ENCODE results near the gene ZGPAT.
"Not testable (repeated sequence)": the region's sequence is repeated elsewhere in the genome, so short reads cannot be mapped to it uniquely, and the experiment has no call there.

The ZGPAT gene, protein sequence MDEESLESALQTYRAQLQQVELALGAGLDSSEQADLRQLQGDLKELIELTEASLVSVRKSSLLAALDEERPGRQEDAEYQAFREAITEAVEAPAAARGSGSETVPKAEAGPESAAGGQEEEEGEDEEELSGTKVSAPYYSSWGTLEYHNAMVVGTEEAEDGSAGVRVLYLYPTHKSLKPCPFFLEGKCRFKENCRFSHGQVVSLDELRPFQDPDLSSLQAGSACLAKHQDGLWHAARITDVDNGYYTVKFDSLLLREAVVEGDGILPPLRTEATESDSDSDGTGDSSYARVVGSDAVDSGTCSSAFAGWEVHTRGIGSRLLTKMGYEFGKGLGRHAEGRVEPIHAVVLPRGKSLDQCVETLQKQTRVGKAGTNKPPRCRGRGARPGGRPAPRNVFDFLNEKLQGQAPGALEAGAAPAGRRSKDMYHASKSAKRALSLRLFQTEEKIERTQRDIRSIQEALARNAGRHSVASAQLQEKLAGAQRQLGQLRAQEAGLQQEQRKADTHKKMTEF

DNA sequence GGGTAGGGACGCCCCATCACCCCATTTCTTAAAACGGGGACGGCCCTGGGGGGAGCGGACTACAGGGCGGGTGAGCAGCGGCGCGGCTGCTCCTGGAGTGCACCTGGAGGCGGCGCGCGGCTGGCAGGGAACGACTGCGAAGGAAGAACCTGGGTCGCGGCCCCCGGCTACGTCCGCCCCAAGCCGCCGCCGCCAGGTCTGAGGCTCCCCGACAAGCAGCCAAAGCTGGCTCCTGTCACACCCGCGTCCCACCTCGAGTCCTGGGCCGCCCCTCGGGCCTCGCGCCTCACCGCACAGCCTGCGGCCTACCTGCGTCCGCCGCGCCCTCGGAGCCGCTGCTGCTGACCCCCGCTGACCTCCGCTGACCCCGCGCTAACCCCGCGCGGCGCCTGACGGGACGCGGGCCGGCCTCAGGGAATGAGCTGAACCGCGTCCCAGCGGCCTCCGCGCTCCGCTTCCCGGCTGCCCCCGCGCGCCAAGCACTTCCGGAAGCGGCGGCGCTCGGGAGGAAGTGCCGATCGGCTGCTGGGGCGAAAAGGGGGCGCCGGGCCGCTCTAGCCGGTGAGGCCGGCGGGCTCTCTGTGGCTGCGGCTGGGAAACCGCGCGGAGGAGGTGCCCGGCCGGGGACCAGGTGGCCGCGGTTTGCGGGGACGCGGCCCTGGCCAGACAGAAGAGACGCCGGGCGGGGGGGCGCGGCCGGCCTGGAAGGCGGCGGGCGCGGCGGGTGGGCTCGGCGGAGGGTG is at the start of gene ZGPAT, which contains the start of gene ARFRP1:
ZGPAT (plus strand) TSS at position 482 of the 743 bp plus-strand sequence. CDS start 542 bp downstream, outside the sequence.
ARFRP1 (minus strand) TSS at position 419 of the 743 bp plus-strand sequence. CDS start 885 bp downstream, outside the sequence.
- TF ChIP-seq Cebpa-rat (IDR thresholded peaks at IDR 0.05) = no peak
- Histone ChIP-seq H3K9ac (peak within 1 kb of the TSS; percentile 93), H3K36me3 (peaks cover 81% of the 10 kb centered on the region), H3K4me2 (peak within 1 kb of the TSS; percentile 97), H3K9me3 (peaks cover 6% of the 10 kb centered on the region), H3K27ac (peak within 1 kb of the TSS; percentile 86), H3K4me3 (peak within 1 kb of the TSS; percentile 97), H4K20me1 (peaks cover 85% of the 10 kb centered on the region), H3K27me3 (no peaks in the 10 kb centered on the region), H3K4me1 (peaks cover 44% of the 10 kb centered on the region)

DNA sequence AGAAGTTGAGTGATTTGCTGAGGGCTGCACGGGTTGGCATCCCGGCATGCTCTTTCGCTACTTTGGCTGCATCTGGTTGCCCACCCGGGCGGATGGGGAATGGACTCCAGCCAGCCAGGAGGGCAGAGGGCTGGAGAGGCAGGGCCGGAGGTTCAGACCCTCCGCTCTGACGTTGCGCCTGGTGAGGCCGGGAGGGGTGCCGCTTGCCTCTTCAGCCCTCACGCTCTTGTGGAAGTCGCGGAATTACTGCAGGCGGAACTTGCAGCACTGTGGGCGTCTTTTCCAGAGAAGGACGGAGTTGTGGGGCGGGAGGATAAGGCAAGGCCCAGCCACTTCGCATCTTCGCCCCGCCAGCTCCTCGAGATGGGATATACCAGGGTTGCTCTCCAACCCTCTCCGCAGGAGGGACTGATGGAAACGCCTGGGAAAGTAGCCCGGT is 49.1 kb upstream of the ZGPAT start:
- peak overlapping the region; percentile 99 for H3K27ac ChIP-seq
- TF ChIP-seq Cebpa-rat (IDR thresholded peaks at IDR 0.05) = no peak
- peak overlapping the region; percentile 99 for H3K4me2 ChIP-seq
- H3K4me3 ChIP-seq = peak overlapping the region; percentile 81
- peaks cover 45% of the 10 kb centered on the region for H3K36me3 ChIP-seq
- peak overlapping the region; percentile 97 for H3K9ac ChIP-seq
- H3K27me3 ChIP-seq = no peaks in the 10 kb centered on the region
- no peaks in the 10 kb centered on the region for H4K20me1 ChIP-seq
- no peaks in the 10 kb centered on the region for H3K9me3 ChIP-seq
- peaks cover 52% of the 10 kb centered on the region for H3K4me1 ChIP-seq

DNA sequence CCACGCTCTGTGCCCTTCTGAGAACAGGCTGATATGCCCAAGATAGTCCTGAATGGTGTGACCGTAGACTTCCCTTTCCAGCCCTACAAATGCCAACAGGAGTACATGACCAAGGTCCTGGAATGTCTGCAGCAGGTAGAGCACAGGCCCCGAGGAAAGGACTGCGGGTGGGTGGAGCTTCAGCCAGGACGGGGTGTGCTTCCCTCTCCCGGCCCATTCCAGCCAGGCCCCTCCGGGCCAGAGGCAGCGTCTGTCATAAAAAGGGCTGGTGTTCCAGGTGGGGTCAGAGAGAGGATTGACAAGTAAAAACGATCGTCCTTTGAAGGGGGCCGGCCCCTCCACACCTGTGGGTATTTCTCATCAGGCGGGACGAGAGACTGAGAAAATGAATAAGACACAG is 48.5 kb upstream of the ZGPAT start:
- TF ChIP-seq Cebpa-rat (IDR thresholded peaks at IDR 0.05) = no peak
- peak overlapping the region; percentile 99; the same call in 1 of the 2 replicates for H3K27ac ChIP-seq
- H3K4me3 ChIP-seq = peak overlapping the region; percentile 81
- peaks cover 47% of the 10 kb centered on the region for H3K4me1 ChIP-seq
- peak overlapping the region; percentile 99 for H3K4me2 ChIP-seq
- H3K9ac ChIP-seq = peak overlapping the region; percentile 97
- peaks cover 51% of the 10 kb centered on the region for H3K36me3 ChIP-seq
- no peaks in the 10 kb centered on the region for H3K9me3 ChIP-seq
- no peaks in the 10 kb centered on the region for H3K27me3 ChIP-seq
- H4K20me1 ChIP-seq = no peaks in the 10 kb centered on the region

DNA sequence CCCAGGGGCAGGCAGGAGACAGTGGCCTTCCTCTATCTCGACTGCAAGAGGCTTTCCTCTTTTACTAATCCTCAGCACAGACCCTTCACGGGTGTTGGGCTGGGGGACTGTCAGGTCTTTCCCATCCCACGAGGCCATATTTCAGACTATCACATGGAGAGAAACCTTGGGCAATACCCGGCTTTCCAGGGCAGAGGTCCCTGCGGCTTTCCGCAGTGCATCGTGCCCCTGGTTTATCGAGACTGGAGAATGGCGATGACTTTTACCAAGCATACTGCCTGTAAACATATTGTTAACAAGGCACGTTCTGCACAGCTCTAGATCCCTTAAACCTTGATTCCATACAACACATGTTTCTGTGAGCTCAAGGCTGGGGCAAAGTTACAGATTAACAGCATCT is 47.7 kb upstream of the ZGPAT start:
- Histone ChIP-seq H3K9ac (peak overlapping the region; percentile 41; the same call in 1 of the 2 replicates), H3K4me1 (peaks cover 43% of the 10 kb centered on the region), H3K36me3 (peaks cover 59% of the 10 kb centered on the region)
- not testable (repeated sequence) for H3K27me3 ChIP-seq, H3K4me2 ChIP-seq, H3K4me3 ChIP-seq, H3K9me3 ChIP-seq, H4K20me1 ChIP-seq, H3K27ac ChIP-seq

DNA sequence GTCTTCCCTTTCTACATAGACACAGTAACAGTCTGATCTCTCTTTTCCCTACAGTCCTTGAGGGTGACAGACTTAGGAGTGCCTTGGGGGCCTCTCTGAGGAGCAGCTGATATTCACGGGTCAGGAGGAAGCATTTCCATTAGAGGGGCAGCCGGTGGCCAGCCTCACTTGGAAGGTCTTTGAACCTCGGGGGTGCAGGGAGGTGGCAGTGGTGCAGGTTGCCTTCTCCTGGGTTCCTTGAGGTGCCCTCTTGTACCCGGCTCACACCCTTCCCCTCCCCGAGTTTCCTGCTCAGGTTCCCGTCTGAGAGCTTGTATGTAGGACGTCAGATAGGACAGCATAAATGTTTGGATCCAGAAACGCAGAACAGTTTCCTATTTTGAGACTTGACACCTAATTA is 47.2 kb upstream of the ZGPAT start:
- no peaks in the 10 kb centered on the region for H3K9me3 ChIP-seq
- H3K27ac ChIP-seq = no peak overlapping the region
- no peak for TF ChIP-seq Cebpa-rat (IDR thresholded peaks at IDR 0.05)
- no peak overlapping the region for H3K4me3 ChIP-seq
- no peaks in the 10 kb centered on the region for H4K20me1 ChIP-seq
- peaks cover 63% of the 10 kb centered on the region for H3K36me3 ChIP-seq
- H3K4me2 ChIP-seq = no peak overlapping the region
- peaks cover 40% of the 10 kb centered on the region for H3K4me1 ChIP-seq
- no peaks in the 10 kb centered on the region for H3K27me3 ChIP-seq
- H3K9ac ChIP-seq = peak overlapping the region; percentile 41

DNA sequence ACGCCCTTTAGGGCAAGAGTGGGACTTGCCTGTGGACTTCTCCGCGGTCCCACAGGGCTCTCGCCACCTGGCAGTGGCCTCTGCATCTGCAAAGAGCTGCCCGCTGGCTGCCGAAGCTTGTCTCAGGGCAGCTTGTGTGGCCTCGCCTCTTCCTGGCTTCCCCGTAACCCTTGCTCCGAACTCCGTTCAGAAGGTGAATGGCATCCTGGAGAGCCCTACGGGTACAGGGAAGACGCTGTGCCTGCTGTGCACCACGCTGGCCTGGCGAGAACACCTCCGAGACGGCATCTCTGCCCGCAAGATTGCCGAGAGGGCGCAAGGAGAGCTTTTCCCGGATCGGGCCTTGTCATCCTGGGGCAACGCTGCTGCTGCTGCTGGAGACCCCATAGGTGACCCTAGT is 46.7 kb upstream of the ZGPAT start:
- H3K36me3 ChIP-seq = peaks cover 68% of the 10 kb centered on the region
- peaks cover 35% of the 10 kb centered on the region for H3K4me1 ChIP-seq
- no peak overlapping the region; the same call in 1 of the 2 replicates for H3K9ac ChIP-seq
- TF ChIP-seq Cebpa-rat (IDR thresholded peaks at IDR 0.05) = no peak
- no peaks in the 10 kb centered on the region for H3K9me3 ChIP-seq
- no peak overlapping the region for H3K27ac ChIP-seq
- H4K20me1 ChIP-seq = no peaks in the 10 kb centered on the region
- H3K27me3 ChIP-seq = no peaks in the 10 kb centered on the region
- no peak overlapping the region for H3K4me2 ChIP-seq
- no peak overlapping the region for H3K4me3 ChIP-seq

DNA sequence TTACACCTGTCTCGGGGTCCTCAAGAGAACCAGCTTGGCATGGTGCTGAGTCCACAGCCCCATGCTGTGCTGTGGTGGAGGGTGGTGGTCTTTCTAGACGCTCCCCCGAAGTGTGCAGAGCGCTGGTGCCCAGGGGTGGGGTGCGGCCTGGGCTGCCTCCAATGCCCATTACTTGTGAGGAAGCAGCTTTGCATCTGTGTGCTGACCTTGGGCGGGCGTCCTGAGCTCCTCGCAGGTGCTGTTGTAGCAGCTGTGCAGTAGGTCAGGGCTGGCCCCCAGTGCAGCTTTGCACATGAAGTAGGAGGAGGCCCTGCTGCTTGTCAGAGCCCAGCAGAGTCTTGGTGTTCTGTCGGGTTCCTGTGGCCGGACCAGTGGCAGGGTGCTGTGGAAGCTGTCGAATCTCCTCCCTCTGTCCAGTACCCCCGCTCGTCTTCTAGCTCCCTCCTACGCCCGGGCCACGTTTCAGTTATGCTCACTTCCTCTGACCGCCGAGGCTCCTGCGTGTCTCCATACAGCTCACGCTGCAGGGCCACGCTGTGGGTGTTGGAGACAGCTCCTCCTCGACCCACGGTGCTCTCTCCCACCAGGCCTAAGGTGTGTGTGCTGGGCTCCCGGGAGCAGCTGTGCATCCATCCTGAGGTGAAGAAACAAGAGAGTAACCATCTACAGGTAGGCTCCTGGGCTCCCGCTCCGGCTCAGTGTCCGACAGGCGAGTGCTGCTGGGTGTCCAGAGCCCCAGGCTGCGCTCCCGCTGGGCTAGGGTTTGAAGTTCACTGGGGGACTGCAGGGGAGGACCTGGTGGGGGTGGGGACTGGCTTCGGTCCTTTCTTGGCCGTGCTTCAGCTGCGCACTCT is 45.7 kb upstream of the ZGPAT start:
- Histone ChIP-seq H3K9me3 (no peaks in the 10 kb centered on the region), H3K4me2 (no peak overlapping the region), H3K27me3 (no peaks in the 10 kb centered on the region), H3K4me3 (no peak overlapping the region), H3K9ac (no peak overlapping the region), H4K20me1 (no peaks in the 10 kb centered on the region), H3K27ac (no peak overlapping the region), H3K4me1 (peaks cover 24% of the 10 kb centered on the region), H3K36me3 (peaks cover 78% of the 10 kb centered on the region)
- TF ChIP-seq Cebpa-rat (IDR thresholded peaks at IDR 0.05) = no peak

DNA sequence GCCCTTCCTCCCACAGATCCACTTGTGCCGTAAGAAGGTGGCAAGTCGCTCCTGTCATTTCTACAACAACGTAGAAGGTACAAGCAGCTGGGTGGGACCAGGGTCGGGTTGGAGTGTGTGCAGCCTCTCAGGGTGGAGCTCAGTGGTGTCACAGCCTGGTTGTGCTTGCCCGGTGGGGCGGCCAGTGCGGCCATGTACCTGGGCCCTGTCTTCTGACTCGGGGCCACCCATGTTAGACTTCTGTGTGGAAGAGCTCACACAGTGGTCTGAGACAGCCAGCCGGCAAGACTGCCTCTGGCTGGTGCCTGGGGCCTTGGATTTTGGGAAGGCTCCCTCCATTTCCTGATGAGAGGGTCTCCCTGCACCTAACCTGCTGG is 45.0 kb upstream of the ZGPAT start:
- no peak for TF ChIP-seq Cebpa-rat (IDR thresholded peaks at IDR 0.05)
- H3K36me3 ChIP-seq = peaks cover 84% of the 10 kb centered on the region
- H3K4me2 ChIP-seq = no peak overlapping the region

More for the DNA sequence above, 45.0 kb upstream of the ZGPAT start:
- Histone ChIP-seq H3K9me3 (no peaks in the 10 kb centered on the region), H3K4me3 (no peak overlapping the region), H3K27ac (no peak overlapping the region), H3K9ac (no peak overlapping the region), H3K4me1 (peaks cover 18% of the 10 kb centered on the region), H4K20me1 (no peaks in the 10 kb centered on the region), H3K27me3 (no peaks in the 10 kb centered on the region)
